C4-2B (cell line): ENCODE measurements around the gene HK2.

ENCODE experiments used
- CTCF ChIP-seq: fragments of 450-650 bp; conservative IDR thresholded peaks from 2 replicates; pipeline ENCODE4 v1.5.1; 2017; ENCODE audit warnings: mild to moderate bottlenecking
- ZFX ChIP-seq: fragments of 450-650 bp; IDR thresholded peaks from 2 replicates; pipeline ENCODE4 v1.6.1; 2017

DNA sequence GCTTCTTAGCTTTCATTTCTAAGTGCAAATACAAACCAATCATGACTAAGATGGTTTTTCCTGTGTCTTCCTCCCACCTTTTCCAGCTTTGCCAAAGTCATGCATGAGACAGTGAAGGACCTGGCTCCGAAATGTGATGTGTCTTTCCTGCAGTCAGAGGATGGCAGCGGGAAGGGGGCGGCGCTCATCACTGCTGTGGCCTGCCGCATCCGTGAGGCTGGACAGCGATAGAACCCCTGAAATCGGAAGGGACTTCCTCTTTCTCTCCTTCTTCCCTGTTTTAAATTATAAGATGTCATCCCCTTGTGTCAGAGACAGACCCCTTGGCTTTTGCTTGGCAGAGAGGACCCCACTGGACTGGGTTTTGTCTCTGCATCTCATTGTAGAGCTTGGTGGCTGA lies 56.8 kb downstream of the HK2 start:
- TF ChIP-seq CTCF (no peak), ZFX (no peak)
